Measurements from ENCODE around the gene RND2.

RND2 gene

GRCh38 chr17:43018008-43018853 is 6.8 kb upstream of the RND2 start:
- TF ChIP-seq CTCF (IDR thresholded peaks at IDR 0.05) = no peak
- Histone ChIP-seq H3K27ac (peak overlapping the region in 1 of 2 donors; percentile 55), H3K4me3 (no peak overlapping the region)
- no peak for DNase-seq (ENCODE audit: low spot score)

GRCh38 chr17:43018932-43019331 is 6.1 kb upstream of the RND2 start:
- peak overlapping the region in 1 of 2 donors; percentile 55 for H3K27ac ChIP-seq
- H3K4me3 ChIP-seq = peak overlapping the region; percentile 100
- TF ChIP-seq CTCF (IDR thresholded peaks at IDR 0.05) = no peak
- DNase-seq (ENCODE audit: low spot score) = no peak

GRCh38 chr17:43019418-43019817 is 5.6 kb upstream of the RND2 start:
- peak overlapping the region; percentile 100 for H3K4me3 ChIP-seq
- H3K27ac ChIP-seq = peak overlapping the region; percentile 40 to 75
- TF ChIP-seq CTCF (IDR thresholded peaks at IDR 0.05) = no peak
- DNase-seq (ENCODE audit: low spot score) = no peak

- no peak for DNase-seq (ENCODE audit: low spot score)
- Histone ChIP-seq H3K27ac (peak overlapping the region; percentile 40 to 75), H3K4me3 (peak overlapping the region; percentile 100)
- TF ChIP-seq CTCF (IDR thresholded peaks at IDR 0.05) = no peak
Observed at GRCh38 chr17:43020030-43020621, 4.9 kb upstream of the RND2 start.

- DNase-seq (ENCODE audit: low spot score) = peak; percentile 88
- Histone ChIP-seq H3K27ac (peak overlapping the region; percentile 78 to 90), H3K4me3 (peak overlapping the region; percentile 100)
- no peak for TF ChIP-seq CTCF (IDR thresholded peaks at IDR 0.05)
Observed at GRCh38 chr17:43020789-43021740, 4.0 kb upstream of the RND2 start.

GRCh38 chr17:43021741-43022512 is 3.1 kb upstream of the RND2 start, which contains the start of gene VAT1:
Gene VAT1, minus strand, starts transcription at chr17:43022385. Its CDS starts 63 bp downstream, at chr17:43022322.
- no peak for DNase-seq (ENCODE audit: low spot score)
- peak within 1 kb of the TSS; percentile 100 for H3K4me3 ChIP-seq
- peak within 1 kb of the TSS; percentile 78 to 90 for H3K27ac ChIP-seq
- TF ChIP-seq CTCF (IDR thresholded peaks at IDR 0.05) = no peak
